Endometrial microvascular endothelial cells (primary cell): ENCODE results near the gene NUDT3. TPM values are rescaled to one million over a fixed set of nuclear protein-coding genes. Genes with fewer than 3 reads are reported as not detected.

ENCODE experiments used
- in situ Hi-C: cut with HindIII; loops from 2 replicates; pipeline ENCODE4 v1.10.0; 2017; ENCODE audit warnings: low sequenced_read_pairs, low pct_unique_long_range_greater_than_20kb; ENCODE audit errors: inconsistent ontology term
- total RNA-seq: library from RNA; depleted of rRNA; stranded (reverse); fragments of >200 nt; gene quantifications from one replicate; pipeline ENCODE4 v1.2.3, GENCODE V29; 2015; ENCODE audit errors: inconsistent ontology term

NUDT3 gene
- total RNA-seq, 1 donor from 2014 or later: 28.3 TPM

GRCh38 chr6:34310817-34311216 is 81.7 kb downstream of the NUDT3 start:
- in situ Hi-C loops: no loop called here

DNA sequence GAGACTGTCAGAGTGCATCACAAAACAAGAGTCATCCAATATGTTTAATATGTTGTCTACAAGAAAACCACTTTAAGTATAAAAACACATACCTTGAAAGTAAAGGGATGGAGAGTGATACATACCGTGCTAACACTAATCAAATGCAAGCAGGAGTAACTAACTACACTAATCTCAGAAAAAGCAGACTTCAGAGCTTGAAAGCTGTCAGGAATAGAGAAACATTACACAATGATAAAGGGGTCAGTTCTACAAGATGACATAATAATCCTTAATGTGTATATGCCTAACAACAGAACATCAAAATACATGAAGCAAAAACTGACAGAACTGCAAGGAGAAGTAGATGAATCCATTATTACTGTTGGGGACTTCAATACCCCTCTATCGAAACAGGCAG is 84.0 kb downstream of the NUDT3 start:
- in situ Hi-C loops: no loop called here

GRCh38 chr6:34305982-34306708 is 86.3 kb downstream of the NUDT3 start:
- in situ Hi-C loops: no loop called here

- in situ Hi-C loops: no loop called here
Measured at GRCh38 chr6:34305497-34305896, 87.0 kb downstream of the NUDT3 start.

GRCh38 chr6:34304164-34304563 is 88.3 kb downstream of the NUDT3 start:
- in situ Hi-C loops: no loop called here

- in situ Hi-C loops: no loop called here
Measured at GRCh38 chr6:34302929-34303328, 89.5 kb downstream of the NUDT3 start.

- in situ Hi-C loops: no loop called here
Measured at GRCh38 chr6:34301408-34301807, 91.1 kb downstream of the NUDT3 start.

GRCh38 chr6:34300332-34300751 is 92.1 kb downstream of the NUDT3 start:
- in situ Hi-C loops: no loop called here

GRCh38 chr6:34298941-34299340 is 93.5 kb downstream of the NUDT3 start:
- in situ Hi-C loops: no loop called here

GRCh38 chr6:34295721-34296120 is 96.7 kb downstream of the NUDT3 start:
- in situ Hi-C loops: no loop called here

DNA sequence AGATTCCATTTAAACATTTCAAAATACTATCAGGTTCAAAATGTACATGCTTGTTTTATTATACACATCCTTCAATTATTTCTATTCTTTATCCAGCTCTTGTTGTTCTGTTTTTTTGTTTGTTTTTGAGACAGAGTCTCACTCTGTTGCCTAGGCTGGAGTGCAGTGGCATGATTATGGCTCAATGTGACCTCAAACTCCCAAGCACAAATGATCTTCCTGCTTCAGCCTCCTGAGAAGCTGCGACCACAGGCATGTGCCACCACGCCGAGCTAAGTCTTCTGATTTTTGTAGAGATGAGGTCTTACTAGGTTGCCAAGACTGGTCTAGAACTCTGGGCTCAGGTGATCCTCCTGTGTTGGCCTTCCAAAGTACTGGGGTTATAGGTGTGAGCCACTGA is 99.5 kb downstream of the NUDT3 start:
- in situ Hi-C loops: no loop called here

DNA sequence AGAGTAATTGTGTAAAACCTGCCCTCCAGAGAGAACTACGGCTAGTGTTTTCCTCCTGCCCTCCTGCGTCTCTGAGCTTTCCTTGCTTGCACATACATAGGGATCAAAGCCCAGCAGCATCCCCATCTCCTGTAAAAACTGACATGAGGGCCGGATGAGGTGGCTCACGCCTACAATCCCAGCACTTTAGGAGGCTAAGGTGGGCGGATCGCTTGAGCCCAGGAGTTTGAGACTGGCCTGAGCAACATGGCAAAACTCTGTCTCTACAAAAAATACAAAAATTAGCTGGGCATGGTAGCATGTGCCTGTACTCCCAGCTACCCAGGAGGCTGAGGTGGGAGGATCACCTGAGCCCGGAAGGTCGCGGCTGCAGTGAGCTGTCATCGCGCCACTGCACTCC is 103.3 kb downstream of the NUDT3 start:
- in situ Hi-C loops: no loop called here

GRCh38 chr6:34288581-34288980 is 103.9 kb downstream of the NUDT3 start:
- in situ Hi-C loops: no loop called here

- in situ Hi-C loops: no loop called here
Measured at GRCh38 chr6:34285448-34286164, 106.9 kb downstream of the NUDT3 start.

GRCh38 chr6:34284563-34285447 is 107.7 kb downstream of the NUDT3 start:
- in situ Hi-C loops: no loop called here

DNA sequence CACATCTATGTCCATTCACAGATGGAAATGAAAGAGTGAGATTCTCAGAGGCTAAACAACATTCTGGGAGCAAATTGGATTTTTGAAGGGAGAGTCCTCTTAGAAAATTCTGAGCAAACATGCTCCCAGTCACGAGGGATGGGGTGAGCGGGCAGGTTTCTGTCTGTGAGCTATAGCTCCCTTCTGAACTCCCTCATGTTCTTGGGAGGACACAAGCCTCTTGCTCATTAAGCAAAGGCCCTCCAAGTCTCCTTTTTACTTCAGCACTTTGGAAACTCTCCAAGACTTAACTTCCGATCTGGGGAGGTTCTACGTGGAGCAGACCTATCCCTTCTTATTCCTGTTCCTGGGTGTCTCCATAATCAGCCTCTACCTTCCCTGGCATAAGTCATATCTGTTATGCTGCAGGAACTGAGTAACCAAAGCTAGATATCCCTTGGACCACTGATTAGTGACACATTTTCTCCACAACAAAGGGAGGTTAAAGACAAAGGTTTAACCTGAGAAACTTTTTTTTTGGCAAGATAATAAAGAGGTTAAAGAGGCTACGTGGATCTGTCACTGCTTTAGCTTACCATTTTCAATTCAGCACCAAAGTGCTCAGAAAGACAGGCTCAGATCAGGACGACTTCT is 110.7 kb downstream of the NUDT3 start:
- in situ Hi-C loops: no loop called here

GRCh38 chr6:34280216-34280615 is 112.3 kb downstream of the NUDT3 start:
- in situ Hi-C loops: no loop called here

DNA sequence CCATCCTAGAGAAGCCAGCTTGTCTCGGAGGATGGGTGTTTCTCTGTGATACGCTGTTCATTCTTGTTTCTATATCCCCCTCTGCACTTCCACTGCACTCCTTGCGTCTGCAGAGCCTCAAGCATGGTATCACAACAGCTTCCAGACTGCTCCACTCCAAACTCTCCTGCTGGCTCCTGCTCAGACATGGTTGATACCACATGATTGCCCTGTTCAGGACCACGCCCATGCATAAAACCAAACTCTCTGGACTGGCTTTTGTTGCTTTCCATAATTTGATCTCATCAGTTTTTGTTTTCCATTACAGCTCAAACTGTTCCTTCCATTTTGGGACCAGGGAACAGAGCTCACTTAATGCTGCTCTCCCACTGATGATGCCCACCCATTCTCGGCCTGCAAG is 113.6 kb downstream of the NUDT3 start:
- in situ Hi-C loops: no loop called here

DNA sequence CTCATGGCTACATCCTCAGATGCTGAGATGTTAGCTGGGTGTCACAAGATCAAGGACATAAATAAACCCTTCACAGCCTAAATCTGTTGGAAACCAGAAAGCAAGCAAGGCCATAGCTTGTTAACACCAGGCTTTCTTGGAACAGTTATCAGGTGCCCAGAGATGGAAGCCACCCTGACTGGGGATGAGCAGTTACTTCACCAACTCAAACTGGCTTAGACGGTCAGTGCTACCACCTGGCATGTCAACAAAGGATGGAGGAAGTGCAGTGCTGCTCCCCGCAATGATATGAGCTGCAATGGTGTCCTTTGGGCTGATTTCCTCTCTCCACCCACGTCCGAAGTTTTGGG is 114.7 kb downstream of the NUDT3 start:
- in situ Hi-C loops: no loop called here
